HG03439 (cell line): ENCODE measurements around the gene FDX1.
"Not testable (repeated sequence)": the region's sequence is repeated elsewhere in the genome, so short reads cannot be mapped to it uniquely, and the experiment has no call there.

Experiments used
- ATAC-seq: cut with Tn5 transposase; IDR thresholded peaks from one replicate; pipeline ENCODE4 v1.9.1; 2021; ENCODE audit warnings: mild to moderate bottlenecking, moderate library complexity; ENCODE audit not compliant: unreplicated experiment

FDX1 gene, protein sequence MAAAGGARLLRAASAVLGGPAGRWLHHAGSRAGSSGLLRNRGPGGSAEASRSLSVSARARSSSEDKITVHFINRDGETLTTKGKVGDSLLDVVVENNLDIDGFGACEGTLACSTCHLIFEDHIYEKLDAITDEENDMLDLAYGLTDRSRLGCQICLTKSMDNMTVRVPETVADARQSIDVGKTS

DNA sequence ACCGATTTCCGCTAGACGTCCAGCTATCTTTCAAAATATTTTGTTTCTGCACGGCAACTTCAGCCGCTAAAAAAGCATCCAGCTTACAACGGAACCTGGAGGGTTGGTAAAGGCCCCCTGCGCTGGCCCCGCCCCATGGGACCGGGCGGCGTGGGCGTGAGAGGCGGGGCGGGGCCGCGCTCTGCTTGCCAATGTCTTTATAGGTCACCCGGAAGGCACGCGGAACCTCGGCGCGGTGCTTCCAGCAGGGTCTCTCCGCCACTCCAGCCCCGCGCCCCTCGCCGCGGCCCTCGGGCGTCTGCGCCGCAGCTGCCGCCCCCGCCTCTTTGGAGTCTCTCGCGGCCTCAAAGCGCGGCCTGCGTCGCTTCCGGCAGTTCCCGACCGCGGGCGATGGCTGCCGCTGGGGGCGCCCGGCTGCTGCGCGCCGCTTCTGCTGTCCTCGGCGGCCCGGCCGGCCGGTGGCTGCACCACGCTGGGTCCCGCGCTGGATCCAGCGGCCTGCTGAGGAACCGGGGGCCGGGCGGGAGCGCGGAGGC lies at the start of gene FDX1:
Gene FDX1, plus strand, starts transcription at position 218 of the 536 bp plus-strand sequence. Its CDS starts 173 bp downstream, at position 391.
- peak; percentile 91 for ATAC-seq

DNA sequence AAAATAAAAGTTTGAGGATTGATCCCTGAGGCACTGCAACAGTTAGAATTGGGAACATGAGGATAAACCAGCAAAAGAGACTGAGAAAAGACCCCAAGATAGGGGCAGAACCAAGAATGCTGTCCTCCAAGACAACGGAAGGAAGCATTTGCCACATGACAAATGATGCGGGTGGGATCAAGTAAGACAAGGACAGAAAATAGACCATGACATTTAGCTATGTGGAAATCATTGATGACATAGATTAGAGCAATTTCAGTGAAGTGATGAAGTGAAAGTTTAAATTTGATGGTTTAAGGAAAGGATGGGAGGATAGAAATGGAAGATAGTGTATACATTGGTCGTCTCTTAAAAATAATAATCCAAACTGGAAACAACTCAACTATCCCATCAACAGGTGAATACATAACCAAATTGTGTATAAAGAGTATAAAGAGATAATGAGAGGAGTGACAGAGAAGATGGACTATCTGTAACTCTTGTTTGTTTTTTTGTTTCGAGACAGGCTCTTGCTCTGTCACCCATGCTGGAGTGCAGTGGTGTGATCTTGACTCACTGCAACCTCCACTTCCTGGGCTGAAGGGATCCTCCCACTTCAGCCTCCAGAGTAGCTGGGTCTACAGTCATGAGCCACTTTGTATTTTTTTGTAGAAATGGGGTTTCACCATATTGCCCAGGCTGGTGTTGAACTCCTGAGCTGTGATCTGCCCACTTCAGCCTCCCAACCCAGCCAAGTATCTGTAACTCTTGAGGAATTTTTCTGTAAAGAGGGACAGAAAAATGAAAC lies 48.7 kb upstream of the FDX1 start:
- ATAC-seq, result no peak

DNA sequence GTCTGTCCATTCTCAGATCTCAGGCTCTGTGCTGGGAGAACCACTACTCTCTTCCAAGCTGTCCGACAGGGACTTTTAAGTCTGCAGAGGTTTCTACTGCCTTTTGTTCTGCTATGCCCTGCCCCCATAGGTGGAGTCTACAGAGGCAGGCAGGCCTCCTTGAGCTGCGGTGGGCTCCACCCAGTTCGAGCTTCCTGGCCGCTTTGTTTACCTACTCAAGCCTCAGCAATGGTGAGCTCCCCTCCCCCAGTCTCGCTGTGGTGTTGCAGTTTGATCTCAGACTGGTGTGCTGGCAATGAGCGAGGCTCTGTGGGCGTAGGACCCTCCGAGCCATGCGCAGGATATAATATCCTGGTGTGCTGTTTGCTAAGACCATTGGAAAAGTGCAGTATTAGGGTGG lies 41.5 kb upstream of the FDX1 start:
- not testable (repeated sequence) for ATAC-seq

DNA sequence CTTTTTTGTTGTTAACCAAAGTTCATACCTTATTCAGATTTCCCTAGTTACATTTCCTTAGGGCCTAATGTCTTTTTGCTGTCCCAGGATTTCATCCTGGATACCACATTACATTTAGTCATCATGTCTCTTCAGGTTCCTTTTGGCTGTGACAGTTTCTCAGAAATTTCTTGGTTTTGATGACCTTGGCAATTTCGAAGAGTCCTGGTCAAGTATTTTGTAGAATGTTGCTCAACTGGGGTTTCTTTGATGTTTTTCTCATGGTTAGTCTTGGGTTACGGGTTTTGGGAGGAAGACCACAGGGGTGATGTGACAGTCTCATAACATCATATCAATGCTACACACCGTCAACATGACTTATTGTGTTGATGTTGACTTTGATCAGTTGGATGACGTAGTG lies 39.8 kb upstream of the FDX1 start:
- ATAC-seq, result no peak

DNA sequence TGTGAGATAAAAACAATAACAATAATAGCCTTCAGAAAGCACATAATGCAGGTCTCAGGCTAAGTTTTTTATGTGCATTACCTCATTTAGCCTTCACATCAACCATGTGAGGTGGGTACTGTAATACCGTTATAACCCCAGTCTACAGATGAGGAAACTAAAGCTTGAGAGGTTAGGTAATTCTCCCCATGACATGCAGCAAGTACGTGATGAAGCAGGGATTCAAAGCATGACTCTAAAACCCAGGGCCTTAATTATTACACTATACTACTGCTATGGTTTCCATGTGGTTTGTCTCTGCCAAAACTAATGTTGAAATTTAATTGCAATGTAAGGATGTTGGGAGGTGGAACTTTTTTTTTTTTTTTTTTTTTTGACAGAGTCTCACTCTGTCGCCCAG lies 37.7 kb upstream of the FDX1 start:
- ATAC-seq, result no peak

DNA sequence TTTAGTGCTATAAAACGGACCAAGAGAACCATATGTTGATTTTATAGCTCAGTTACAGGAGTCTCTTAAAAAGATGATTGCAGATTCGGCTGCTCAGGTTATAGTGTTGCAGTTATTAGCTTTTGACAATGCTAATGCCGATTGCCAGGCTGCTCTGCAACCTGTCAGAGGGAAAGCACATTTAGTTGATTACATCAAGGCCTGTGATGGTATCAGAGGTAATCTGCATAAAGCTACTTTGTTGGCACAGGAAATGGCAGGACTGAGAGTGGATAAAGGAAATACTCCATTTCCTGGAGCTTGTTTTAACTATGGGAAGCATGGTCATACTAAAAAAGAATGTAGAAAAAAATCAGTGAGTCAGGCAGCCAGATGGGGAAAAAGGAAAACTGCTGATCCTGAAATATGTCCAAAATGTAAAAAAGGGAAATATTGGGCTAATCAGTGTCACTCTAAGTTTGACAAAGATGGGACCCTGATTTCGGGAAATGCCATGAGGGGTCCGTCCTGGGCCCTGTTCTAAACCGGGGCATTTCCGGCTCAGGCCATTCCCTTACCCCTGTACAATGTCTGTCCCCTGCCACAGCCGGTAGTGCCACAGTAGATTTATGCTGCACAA lies 32.0 kb upstream of the FDX1 start:
- ATAC-seq, result not testable (repeated sequence)

DNA sequence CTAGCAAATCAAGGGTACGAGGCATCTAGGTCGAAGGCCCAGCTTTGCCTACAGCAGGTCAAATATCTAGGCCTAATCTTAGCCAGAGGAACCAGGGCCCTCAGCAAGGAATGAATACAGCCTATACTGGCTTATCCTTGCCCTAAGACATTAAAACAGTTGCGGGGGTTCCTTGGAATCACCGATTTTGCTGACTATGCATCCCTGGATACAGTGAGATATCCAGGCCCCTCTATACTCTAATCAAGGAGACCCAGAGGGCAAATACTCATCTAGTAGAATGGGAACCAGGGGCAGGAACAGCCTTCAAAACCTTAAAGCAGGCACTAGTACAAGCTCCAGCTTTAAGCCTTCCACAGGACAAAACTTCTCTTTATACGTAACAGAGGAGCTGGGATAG lies 26.2 kb upstream of the FDX1 start:
- ATAC-seq, result not testable (repeated sequence)

DNA sequence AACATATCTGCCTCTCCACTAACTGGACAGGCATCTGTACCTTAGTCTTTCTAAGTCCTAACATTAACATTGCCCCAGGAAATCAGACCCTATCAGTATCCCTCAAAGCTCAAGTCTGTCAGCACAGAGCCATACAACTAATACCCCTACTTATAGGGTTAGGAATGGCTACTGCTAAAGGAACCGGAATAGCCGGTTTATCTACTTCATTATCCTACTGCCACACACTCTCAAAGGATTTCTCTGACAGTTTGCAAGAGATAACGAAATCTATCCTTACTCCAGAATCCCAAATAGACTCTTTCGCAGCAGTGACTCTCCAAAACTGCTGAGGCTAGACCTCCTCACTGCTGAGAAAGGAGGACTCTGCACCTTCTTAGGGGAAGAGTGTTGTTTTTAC lies 24.1 kb upstream of the FDX1 start:
- not testable (repeated sequence) for ATAC-seq

DNA sequence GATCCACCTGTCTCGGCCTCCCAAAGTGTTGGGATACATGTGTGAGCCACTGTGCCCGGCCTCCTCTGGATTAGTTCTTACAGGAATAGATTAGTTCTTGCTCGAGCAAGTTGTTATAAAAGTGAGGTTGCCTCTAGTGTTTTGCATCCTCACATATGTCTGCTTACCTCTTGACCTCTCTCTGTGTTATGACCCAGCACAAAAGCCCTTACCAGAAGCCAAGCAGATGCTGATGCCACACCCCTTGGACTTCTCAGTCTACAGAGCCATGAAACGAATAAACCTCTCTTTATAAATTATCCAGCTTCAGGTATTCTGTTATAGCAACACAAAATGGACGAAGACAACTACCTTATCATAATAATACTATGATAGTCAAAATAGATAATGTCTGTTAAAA lies 22.4 kb upstream of the FDX1 start:
- ATAC-seq, result no peak

DNA sequence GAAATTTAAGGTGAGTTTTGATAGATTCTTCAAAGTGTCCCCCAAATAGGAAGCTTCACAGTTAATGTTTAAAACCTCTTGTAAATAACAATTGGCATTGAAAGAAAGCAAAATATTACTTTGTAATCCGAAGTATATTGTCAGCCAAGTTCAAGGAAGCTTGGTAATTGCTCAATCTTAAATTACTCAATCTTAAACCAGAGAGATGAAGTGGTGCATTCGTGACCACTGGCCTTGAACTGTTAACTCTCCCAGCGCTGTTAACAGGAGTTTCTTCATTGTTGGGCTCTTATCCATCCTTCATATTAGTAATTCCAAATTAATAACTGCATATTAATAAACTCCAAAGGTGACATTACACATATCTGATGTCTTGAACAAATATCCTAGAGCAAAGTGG lies 20.6 kb upstream of the FDX1 start:
- ATAC-seq, result no peak

DNA sequence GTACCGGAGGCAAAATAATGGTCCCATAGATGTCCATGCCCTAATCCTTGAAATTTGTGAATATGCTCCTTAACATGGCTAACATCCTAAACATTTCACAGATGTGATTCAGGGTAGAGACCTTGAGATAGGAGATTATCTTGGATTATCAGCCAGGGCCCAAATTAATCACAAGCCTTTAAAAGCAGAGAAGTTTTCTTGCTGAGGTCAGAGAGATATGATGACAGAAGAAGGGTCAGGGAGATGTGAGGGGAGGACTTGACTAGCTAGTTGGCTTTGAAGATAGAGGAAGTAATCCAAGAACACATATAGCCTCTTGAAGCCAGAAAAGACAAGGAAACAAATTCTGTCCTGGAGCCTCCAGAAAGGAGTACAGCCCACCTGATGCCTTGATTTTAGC lies 19.1 kb upstream of the FDX1 start:
- ATAC-seq, result no peak

DNA sequence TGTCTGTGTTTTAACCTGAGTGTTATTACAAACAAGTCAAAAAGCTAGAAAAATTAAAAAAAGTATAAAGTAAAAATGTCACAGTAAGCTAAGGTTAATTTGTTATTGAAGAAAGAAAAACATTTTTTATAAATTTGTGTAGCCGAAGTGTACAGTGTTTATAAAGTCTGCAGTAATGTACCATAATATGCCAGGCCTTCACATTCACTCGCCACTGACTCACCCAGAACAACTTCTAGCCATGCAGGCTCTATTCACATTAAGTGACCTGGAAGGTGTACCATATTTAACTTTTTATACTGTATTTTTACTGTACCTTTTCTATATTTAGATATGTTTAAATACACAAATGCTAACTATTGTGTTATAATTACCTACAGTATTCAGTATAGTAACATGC lies 14.7 kb upstream of the FDX1 start:
- ATAC-seq, result no peak

DNA sequence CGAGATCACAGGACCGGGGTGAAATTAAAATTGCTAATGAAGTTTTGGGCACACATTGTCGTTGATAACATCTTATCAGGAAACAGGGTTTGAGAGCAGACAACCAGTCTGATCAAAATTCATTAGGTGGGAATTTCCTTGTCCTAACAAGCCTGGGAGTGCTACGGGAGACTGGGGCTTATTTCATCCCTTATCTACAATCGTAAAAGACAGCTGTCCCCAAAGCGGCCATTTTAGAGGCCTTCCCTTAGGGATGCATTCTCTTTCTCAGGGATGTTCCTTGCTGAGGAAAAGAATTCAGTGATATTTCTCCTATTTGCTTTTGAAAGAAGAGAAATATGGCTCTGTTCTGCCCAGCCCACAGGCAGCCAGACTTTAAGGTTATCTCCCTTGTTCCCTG lies 8.1 kb upstream of the FDX1 start:
- ATAC-seq, result not testable (repeated sequence)

DNA sequence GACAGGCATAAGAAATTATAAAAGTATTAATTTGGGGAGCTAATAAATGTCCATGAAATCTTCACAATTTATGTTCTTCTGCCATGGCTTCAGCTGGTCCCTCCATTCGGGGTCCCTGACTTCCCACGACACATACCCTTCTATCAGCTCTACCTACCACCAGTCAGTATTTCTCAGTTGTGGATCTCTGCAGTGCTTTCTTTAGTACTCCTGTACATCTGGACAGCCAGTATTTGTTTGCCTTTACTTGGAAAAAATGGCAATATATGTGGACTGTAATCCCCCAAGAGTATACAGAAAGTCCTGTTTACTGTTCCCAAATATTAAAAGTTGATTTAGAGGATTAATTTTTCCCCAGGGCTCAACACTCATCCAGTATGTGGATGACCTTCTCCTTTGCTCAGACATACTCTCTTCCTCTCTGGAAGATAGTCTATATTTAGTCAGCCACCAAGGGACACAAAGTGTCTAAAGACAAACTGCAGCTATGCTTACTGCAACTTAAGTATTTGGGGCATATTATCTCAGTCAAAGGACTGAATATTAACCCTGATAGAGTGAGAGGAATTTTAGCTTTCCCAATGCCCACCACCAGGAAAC lies 7.3 kb upstream of the FDX1 start:
- no peak for ATAC-seq

DNA sequence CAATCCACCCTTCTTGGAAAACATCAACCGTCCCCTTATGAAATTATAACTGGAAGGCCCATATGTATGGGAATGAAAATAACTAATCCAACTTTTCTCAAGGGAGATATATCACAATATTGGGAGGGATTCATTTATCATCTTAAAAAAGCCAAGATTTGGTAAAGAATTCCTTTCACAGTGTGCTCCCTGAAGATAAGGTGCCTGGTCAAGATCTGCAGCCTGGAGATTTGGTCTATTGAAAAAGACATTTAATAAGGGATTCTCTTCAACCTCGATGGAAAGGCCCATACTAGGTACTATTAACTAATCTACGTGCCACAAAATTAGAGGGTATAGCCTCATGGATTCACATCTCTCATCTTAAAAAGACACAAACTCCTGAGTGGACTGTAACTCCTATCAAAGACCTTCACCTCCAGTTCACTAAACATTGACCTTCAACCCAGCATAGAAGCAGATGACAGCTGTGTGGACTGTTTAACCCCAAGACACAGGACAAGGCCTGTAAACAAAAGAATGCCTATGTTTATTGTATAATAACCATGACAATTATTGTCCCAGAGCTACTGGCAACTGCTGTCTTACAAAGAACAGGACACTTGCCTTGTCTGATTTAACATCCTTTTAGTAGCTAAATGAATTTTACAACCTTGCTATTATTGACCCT lies 4.8 kb upstream of the FDX1 start:
- ATAC-seq, result no peak

DNA sequence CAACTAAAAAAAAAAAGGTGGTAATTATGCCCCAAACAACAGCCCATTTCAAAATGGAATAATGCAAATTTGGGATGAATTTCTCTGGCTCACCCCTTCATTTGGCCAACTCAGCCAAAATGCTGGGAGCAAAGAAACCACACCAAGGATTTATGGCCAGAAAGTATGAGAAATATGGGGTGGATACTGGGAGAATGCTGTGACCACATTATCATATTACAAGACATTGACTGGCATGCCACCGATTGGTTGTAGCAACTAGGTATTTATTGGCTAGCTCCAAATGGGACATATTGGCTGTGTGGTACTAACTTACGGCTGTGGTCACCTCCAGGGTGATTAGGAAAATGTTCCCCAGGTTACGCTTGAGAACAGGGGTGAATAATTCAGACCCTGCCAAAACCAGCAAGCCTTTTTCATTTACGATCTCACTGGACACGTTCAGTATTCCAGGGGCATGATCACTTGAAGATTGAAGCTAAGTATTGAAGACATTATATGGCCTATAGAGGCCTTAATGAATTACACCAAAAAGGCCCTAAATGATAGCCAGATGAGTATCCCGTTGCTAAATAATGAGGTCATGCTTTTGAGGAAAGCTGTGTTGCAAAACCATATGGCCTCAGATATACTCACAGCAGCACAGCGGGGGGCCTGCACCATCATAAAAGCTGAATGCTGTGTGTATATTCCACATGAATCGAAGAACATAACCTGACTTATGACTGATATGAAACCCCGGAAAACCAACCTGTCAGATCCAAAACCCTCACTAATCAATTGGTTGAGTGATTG lies 3.8 kb upstream of the FDX1 start:
- no peak for ATAC-seq

DNA sequence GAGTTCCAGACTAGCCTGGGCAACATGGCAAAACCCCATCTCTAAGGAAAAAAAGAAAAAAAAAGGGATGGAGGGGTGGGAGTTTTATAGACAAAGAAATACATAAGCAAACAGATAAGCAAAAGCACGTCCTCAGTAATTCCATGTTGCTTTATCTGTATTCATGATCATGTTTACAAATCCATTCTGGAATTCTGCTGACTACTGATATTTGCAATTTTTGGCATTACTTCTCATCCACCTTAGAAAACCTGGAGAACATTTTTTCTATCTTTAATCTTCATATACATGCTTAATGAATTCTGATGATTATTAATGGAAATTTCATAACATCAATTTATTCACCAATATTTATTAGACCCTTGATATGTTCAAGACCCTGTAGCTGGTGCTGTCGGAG lies 1.7 kb upstream of the FDX1 start:
- no peak for ATAC-seq

DNA sequence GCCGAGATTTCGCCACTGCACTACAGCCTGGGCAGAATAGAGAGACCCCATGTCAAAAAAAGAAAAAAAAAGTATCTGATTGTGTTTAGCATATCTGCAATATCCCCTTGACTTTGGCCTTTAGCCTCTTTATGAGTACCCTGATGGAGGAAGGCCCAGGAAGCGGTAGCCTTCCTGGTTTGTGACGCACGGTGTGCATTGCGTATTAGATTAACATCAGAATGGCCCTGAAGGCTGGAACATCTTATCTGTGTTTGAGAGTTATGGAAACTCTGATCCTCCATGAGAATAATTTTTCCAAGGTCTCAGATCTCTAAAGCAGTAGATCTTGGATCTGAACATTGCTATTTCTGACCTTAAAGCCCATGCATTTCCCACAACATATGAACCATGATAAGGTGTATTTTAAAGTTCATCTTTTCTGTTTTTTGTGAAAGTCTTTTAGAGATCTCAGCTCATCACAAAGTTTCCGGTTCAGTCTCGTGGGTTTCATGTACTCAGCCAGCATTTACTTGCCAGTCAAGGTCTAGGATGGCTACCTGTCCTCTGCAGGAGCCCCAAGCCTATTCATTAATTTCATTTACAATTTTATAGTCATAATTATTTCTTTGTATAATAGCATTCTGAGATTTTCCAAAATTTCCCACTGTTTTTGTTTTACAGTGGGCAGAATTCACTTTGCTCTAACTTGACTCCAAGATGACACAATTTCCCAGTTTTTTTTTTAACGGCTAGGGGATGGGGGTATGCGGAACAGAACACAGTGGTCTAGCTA lies 605 bp upstream of the FDX1 start:
- no peak for ATAC-seq

DNA sequence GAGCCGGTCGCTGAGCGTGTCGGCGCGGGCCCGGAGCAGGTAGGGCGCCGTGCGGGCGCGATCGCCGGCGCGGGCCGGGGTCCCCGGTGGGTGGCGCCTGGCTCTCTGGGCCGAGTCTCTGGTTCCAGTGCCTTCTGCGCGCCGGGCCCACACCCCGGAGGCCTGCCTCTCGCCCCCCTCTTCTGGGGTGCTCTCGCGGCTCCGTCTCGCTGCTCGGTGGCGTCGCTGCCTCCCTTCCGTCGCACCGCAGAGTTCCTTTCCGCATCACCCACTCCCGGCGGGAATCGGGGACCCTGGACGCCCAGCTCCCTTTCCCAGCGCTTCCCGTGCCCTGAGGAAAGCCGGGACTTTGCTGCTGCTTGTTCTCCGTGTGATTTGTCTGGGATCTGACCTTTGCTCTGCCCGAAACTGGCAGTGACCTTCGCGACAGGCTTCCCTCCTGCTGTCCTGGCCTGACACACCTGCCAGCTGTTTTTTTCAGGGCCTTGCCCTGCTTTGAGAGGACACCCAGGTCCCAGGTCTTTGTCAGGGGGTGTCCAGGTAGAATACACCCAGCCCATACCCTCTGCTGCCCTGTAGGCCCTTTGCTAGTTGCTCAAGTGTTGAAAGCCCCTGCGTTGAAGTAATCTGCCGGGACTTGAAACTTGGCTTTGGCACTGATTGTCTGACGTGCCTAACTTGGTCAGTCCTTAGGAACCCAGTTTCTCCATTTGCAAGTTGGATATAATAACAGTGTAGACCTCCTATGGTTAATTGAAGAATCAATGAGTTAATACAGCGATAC lies 711 bp downstream of the FDX1 start:
- ATAC-seq, result peak; percentile 45
